Endothelial cell of umbilical vein (primary cell): ENCODE data around the gene ID2. TPM values are rescaled to one million over a fixed set of nuclear protein-coding genes. Genes with fewer than 3 reads are reported as not detected.

Experiments used
- BruUV-seq: library from RNA; stranded (reverse); fragments of 400-500 nt; replicated peaks from 2 replicates; lab custom pipeline; 2021; lab: Mats Ljungman, UMichigan
- CTCF ChIA-PET: fragments of 300-600, 350-600 bp; sonication (Branson Sonifier 250); formaldehyde crosslinking; loops from one replicate; lab custom pipeline; 2021; ENCODE audit warnings: antibody characterized with exemption, inconsistent platforms; lab: Charles Lee
- POLR2A ChIA-PET: fragments of 300-600, 350-600 bp; sonication (Branson Sonifier 250); formaldehyde crosslinking; loops from one replicate; lab custom pipeline; 2021; ENCODE audit warnings: antibody characterized with exemption, inconsistent platforms; lab: Charles Lee
- DNase-seq: peaks from one replicate; pipeline ENCODE4 v3.0.0-alpha.2; 2011; ENCODE audit warnings: low read depth, low spot score
- FAIRE-seq: peaks from 2 replicates; lab custom pipeline; 2011; peaks lifted over from hg19 to GRCh38; lab: Jason Lieb, UNC
- H2AFZ ChIP-seq: 2 replicates; pipeline ENCODE4 v1.6.0; 2012; ENCODE audit warnings: low read depth, low read length, control low read depth, inconsistent platforms
- H3K27ac ChIP-seq: 2 replicates; pipeline ENCODE4 v1.5.1; 2011; ENCODE audit warnings: low read depth, mild to moderate bottlenecking, control low read depth, low read length, moderate library complexity; ENCODE audit not compliant: insufficient read depth
- H3K27me3 ChIP-seq, 2 experiments: 2 replicates each; pipeline versions ENCODE4 v1.6.0 to v1.6.1; 2011; ENCODE audit warnings: low read length in 2 of 2, mixed read lengths in 1 of 2; ENCODE audit not compliant: control insufficient read depth in 2 of 2, insufficient read depth in 2 of 2
- H3K36me3 ChIP-seq, 2 experiments: 2 replicates in 1 of 2; 3 replicates in 1 of 2; pipeline ENCODE4 v1.5.1; 2011; ENCODE audit warnings: low read length in 2 of 2, mild to moderate bottlenecking in 1 of 2, moderate library complexity in 1 of 2; ENCODE audit not compliant: control insufficient read depth in 2 of 2, insufficient read depth in 2 of 2; ENCODE audit errors: extremely low read depth in 1 of 2
- H3K4me1 ChIP-seq: 3 replicates; pipeline ENCODE4 v1.5.1; 2011; ENCODE audit warnings: mild to moderate bottlenecking, low read length; ENCODE audit not compliant: control insufficient read depth, insufficient read depth; ENCODE audit errors: extremely low read depth
- H3K4me2 ChIP-seq: 2 replicates; pipeline ENCODE4 v1.6.1; 2011; ENCODE audit warnings: low read length, control low read depth, mixed read lengths; ENCODE audit not compliant: insufficient read depth
- H3K4me3 ChIP-seq, 3 experiments: fragments of 200-600 bp in 1 of 3; sonication (generic), shearing (Covaris generic) in 1 of 3; replicated peaks in 1 of 3; 2 replicates each; pipeline ENCODE4 v1.5.1; 2011 to 2016; ENCODE audit warnings: control low read depth in 3 of 3, low read length in 3 of 3, mild to moderate bottlenecking in 2 of 3, inconsistent platforms in 1 of 3, low read depth in 1 of 3, moderate library complexity in 1 of 3; ENCODE audit not compliant: insufficient read depth in 1 of 3
- H3K79me2 ChIP-seq: 2 replicates; pipeline ENCODE4 v1.6.0; 2012; ENCODE audit warnings: low read length, inconsistent platforms; ENCODE audit not compliant: control insufficient read depth, insufficient read depth
- H3K9ac ChIP-seq: replicated peaks from 2 replicates; pipeline ENCODE3; 2011; ENCODE audit warnings: low read length, control low read depth; ENCODE audit not compliant: insufficient read depth; ENCODE audit errors: extremely low read depth
- H3K9me1 ChIP-seq: replicated peaks from 3 replicates; pipeline ENCODE4 v1.6.0; 2011; ENCODE audit warnings: mild to moderate bottlenecking, low read length; ENCODE audit not compliant: control insufficient read depth, insufficient read depth; ENCODE audit errors: extremely low read depth
- H3K9me3 ChIP-seq: replicated peaks from 2 replicates; pipeline ENCODE4 v1.5.1; 2012; ENCODE audit warnings: low read length, inconsistent platforms; ENCODE audit not compliant: control insufficient read depth, insufficient read depth
- H4K20me1 ChIP-seq: replicated peaks from 2 replicates; pipeline ENCODE3; 2011; ENCODE audit warnings: mild to moderate bottlenecking, low read length; ENCODE audit not compliant: control insufficient read depth, insufficient read depth; ENCODE audit errors: extremely low read depth
- EZH2 ChIP-seq: IDR thresholded peaks from 2 replicates; pipeline ENCODE4 v1.6.1; 2012; ENCODE audit warnings: borderline replicate concordance, low read depth, mild to moderate bottlenecking, moderate library complexity, low read length, inconsistent platforms; ENCODE audit not compliant: severe bottlenecking
- FOS ChIP-seq: IDR thresholded peaks from 2 replicates; pipeline ENCODE4 v1.6.1; 2011; ENCODE audit warnings: mild to moderate bottlenecking, low read length, moderate library complexity, borderline replicate concordance; ENCODE audit not compliant: insufficient read depth
- MYC ChIP-seq: IDR thresholded peaks from one replicate; pipeline ENCODE4 v1.6.1; 2011; ENCODE audit warnings: mild to moderate bottlenecking, low read depth, low read length
- POLR2A ChIP-seq: IDR thresholded peaks from 2 replicates; pipeline ENCODE4 v1.6.1; 2012; ENCODE audit warnings: low read depth, mild to moderate bottlenecking, control low read depth, low read length
- dilution Hi-C: fragments of 300-500 bp; cut with MboI; formaldehyde crosslinking; loops from one replicate; pipeline ENCODE4 v1.15.0; 2019; ENCODE audit warnings: low sequenced_read_pairs; ENCODE audit not compliant: extremely low pct_ligation_motif_present
- intact Hi-C: fragments of 100-400 bp; cut with micrococcal nuclease; formaldehyde crosslinking; loops from one replicate; pipeline ENCODE4 v1.10.0; 2022
- polyA plus RNA-seq, 4 experiments: library from polyadenylated mRNA; depleted of rRNA in 3 of 4; stranded (reverse) in 3 of 4; unstranded in 1 of 4; fragments of >200 nt; gene quantifications; 2 replicates each; pipeline versions ENCODE4 v1.2.1 to v1.2.3, GENCODE V29; 2011 to 2012; ENCODE audit warnings: missing spikeins in 1 of 4
- total RNA-seq: library from RNA; stranded (reverse); gene quantifications from 2 replicates; pipeline ENCODE4 v1.2.3, GENCODE V29; 2021
- TF ChIP-seq, protein P1 (sequence below): IDR thresholded peaks from 2 replicates; pipeline ENCODE4 v1.6.1; 2011; ENCODE audit not compliant: insufficient read depth, insufficient read length
- TF ChIP-seq, protein P2 (sequence below), 2 donors: IDR thresholded peaks; 1 replicate in 1 of 2; 2 replicates in 1 of 2; pipeline ENCODE4 v1.5.1; 2011; ENCODE audit warnings: low read length in 2 of 2, mild to moderate bottlenecking in 2 of 2, moderate library complexity in 2 of 2, control low read depth in 1 of 2, inconsistent platforms in 1 of 2, low read depth in 1 of 2; ENCODE audit not compliant: insufficient read depth in 1 of 2; ENCODE audit errors: extremely low read depth in 1 of 2

ID2 gene
- total and polyA plus RNA-seq, 2 donors (not counting 3 experiments of a cell fraction or from before 2014, with no cell fraction given) = 4.1 to 29.1 TPM

DNA sequence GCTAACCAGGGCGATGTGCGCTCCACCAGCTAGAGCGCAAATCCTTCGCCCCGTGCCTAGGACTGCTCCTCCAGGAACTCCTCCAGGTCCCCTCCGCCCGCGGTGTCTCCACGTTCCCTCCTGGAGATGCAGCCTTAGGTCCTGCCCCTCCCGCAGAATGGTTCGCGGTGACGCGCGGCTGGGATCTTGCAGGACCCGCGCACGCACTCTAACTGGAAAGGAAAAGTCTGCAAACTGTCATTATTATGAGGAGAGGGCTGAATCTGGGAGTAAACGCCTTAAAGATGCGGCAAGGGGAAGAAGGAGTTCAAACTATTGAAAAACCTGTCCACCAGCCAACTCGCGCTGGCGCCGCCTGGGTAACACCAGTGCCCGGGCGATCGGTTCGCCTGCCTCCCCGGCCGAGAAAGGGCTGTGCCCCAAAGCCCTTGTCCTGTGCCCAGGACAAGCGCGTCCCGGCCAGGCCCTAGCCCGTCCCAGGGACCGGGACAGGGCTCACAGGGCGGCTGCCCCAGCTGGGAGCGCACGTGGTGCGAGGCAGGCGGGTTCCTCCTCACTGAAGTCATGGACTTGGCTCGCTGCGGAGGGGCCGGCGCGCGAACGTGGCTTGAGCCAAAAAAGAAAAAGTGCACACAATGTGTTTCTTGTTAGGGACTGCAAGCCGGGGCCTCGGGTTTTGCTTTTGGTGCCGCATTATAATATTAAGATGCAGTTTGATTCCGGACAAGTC, 5.5 kb upstream of the ID2 start:
- ChIA-PET CTCF (interaction anchor here (1.4 kb wide), 1 partner anchor 1249 kb away, joined by 7 read pairs; no protein-coding TSS in a partner anchor), POLR2A (no interaction called here)
- Histone ChIP-seq H3K9me1 (no peaks in the 10 kb centered on the region), H2AFZ (peak overlapping the region; percentile 78), H3K4me2 (peak overlapping the region; percentile 53), H3K36me3 (no peaks in the 10 kb centered on the region), H4K20me1 (no peaks in the 10 kb centered on the region), H3K9me3 (no peaks in the 10 kb centered on the region), H3K4me1 (peaks cover 43% of the 10 kb centered on the region), H3K4me3 (peak overlapping the region in 2 of 3 experiments; percentile 26 to 40), H3K79me2 (no peaks in the 10 kb centered on the region), H3K9ac (peak overlapping the region; percentile 7), H3K27me3 (peaks cover 13 to 26% of the 10 kb centered on the region in 2 experiments), H3K27ac (no peak overlapping the region)
- DNase-seq (peak; percentile 39), FAIRE-seq (peak; percentile 24)
- dilution Hi-C loops = no loop called here
- no TSS peak for BruUV-seq
- TF ChIP-seq MYC (no peak), POLR2A (no peak), EZH2 (peak; percentile 75), FOS (no peak)
- TF ChIP-seq, protein P1, sequence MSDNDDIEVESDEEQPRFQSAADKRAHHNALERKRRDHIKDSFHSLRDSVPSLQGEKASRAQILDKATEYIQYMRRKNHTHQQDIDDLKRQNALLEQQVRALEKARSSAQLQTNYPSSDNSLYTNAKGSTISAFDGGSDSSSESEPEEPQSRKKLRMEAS = peak; percentile 79
- TF ChIP-seq, protein P2, sequence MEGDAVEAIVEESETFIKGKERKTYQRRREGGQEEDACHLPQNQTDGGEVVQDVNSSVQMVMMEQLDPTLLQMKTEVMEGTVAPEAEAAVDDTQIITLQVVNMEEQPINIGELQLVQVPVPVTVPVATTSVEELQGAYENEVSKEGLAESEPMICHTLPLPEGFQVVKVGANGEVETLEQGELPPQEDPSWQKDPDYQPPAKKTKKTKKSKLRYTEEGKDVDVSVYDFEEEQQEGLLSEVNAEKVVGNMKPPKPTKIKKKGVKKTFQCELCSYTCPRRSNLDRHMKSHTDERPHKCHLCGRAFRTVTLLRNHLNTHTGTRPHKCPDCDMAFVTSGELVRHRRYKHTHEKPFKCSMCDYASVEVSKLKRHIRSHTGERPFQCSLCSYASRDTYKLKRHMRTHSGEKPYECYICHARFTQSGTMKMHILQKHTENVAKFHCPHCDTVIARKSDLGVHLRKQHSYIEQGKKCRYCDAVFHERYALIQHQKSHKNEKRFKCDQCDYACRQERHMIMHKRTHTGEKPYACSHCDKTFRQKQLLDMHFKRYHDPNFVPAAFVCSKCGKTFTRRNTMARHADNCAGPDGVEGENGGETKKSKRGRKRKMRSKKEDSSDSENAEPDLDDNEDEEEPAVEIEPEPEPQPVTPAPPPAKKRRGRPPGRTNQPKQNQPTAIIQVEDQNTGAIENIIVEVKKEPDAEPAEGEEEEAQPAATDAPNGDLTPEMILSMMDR (IDR thresholded peaks at IDR 0.05; ENCODE audit: extremely low read depth in 1 of 2, insufficient read depth in 1 of 2, low read depth in 1 of 2, low read length in 2 of 2) = no peak
- intact Hi-C loops = loop anchor here (5.0 kb wide), 3 partner anchors 94 to 1759 kb away; partner anchors contain the start of gene RNF144A
